Inflammatory macrophage treated with lipopolysaccharide for 1 hour (primary cell): ENCODE measurements around the gene CNTLN.

ENCODE experiments used
- DNase-seq, 2 donors: peaks; one replicate each; pipeline ENCODE4 v3.0.0-alpha.2; 2020 to 2022

The CNTLN gene

GRCh38 chr9:17520268-17521064, 385.6 kb downstream of the CNTLN start:
- no peak for DNase-seq

DNA sequence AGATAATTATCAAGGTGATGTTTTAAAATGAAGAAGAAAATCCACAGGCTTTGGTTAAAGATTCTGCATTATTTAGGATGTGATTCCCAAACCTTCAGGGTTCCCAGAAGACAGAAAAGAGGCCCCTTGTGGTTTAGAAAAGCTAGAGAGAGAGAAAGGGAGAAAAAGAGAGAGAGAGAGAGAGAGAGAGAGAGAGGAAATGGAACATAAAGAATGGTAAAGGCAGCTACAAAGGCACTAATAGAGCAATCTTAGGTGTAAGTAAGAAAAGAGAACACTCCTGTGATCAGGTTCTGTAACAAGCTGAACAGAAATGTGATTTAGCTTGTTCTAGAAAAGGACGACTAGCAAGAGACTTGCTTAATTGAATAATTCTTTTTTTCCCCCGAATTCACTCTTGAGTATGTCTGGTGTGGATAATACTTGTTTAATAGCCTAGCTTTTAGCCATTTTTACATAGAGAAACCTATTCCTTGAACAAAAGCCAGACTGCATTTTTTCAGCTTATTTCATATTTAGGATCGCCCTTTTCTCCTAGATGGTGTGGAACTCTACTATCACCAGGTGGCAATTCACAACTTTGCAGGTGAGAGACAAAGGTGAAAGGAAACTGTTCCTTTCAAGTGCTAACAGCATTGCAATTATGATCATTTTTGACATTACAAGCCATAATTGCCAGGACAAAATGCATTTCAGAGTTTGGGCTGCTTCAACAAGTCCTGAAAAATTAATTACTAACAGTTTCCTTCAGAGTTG, 386.4 kb downstream of the CNTLN start:
- no peak for DNase-seq

DNA sequence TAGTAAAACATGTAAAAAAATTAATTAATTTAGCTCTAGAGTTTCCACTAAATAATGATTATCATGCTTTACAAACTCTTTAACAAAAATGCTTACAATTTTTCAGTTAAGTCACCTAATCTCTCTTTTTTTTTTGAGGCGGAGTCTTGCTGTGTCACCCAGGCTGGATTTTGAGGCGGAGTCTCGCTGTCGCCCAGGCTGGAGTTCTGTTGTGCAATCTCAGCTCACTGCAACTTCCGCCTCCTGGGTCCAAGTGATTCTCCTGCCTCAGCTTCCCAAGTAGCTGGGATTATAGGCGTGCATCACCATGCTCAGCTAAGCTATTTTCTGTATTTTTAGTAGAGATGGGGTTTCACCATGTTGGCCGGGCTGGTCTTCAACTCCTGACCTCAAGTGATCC, 391.9 kb downstream of the CNTLN start:
- DNase-seq, result peak in 1 of 2 donors; percentile 15

DNA sequence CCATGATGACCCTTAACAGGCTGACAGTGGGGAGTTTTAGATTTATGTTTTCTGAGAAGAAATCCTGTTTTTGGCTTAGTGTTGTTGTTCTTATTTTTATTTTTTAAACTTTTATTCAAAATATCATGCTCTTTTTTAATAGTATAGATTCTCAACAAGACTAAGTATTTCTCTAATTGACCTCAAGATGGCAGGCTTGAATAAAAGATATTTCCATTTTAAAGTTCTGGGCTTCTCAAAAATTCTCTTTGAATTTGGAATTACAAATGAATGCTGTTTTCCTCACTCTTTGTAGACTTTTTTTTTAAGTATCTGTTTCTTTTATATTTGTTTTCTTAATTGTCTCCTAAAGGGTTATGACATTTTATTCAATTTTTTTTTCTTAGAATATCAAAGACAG, 394.0 kb downstream of the CNTLN start:
- peak in 1 of 2 donors; percentile 6 for DNase-seq

DNA sequence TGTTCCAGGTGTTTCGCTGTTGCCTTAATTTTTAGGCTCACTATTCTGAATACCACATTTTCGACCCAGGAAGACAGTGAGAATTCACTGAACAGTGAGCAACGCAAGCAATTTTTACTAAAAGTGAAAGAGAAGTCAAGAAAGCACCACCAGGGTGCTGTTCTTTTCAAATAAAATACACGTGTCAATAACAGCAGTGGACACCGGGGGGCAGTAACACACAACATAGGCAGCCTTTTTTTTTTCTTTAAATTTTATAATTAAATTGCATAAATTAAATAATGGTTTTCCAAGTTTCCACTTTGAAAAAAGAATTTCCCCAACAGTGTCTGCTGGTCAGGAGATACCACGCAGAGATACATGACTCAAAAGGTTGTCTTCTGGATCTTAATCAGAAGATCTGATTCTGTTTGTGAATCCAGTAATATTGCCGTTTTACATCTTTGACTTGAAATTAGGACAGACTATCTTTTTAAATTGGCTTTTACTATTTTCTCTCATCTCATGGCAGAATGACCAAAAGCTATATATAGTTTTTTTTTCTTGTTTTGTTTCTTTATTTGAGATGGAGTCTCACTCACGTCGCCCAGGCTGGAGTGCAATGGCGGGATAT, 396.9 kb downstream of the CNTLN start:
- peak; percentile 10 to 61 for DNase-seq

- DNase-seq, result no peak
Observed at GRCh38 chr9:17532461-17532860, 397.6 kb downstream of the CNTLN start.

- DNase-seq, result no peak
Observed at GRCh38 chr9:17535176-17535575, 400.3 kb downstream of the CNTLN start.

GRCh38 chr9:17536027-17536426, 401.2 kb downstream of the CNTLN start:
- DNase-seq, result no peak

GRCh38 chr9:17551023-17551422, 416.2 kb downstream of the CNTLN start:
- DNase-seq, result no peak
